CD4-positive, alpha-beta T cell (primary cell): ENCODE results near the gene ETS2. TPM values are rescaled to one million over a fixed set of nuclear protein-coding genes. Genes with fewer than 3 reads are reported as not detected.

ENCODE experiments used
- ATAC-seq: fragments of 200-7000 bp; cut with Tn5 transposase; one replicate; pipeline ENCODE4 v1.10.0; 2022; ENCODE audit warnings: mild to moderate bottlenecking; ENCODE audit not compliant: poor library complexity
- CTCF ChIA-PET: fragments of 350-600 bp; sonication (Branson Sonifier 250); formaldehyde crosslinking; loops from one replicate; lab custom pipeline; 2021; ENCODE audit warnings: antibody characterized with exemption, inconsistent platforms; lab: Charles Lee
- POLR2A ChIA-PET: fragments of 350-600 bp; sonication (Branson Sonifier 250); formaldehyde crosslinking; loops from one replicate; lab custom pipeline; 2021; ENCODE audit warnings: antibody characterized with exemption, inconsistent platforms; lab: Charles Lee
- DNase-seq, 14 experiments: peaks; one replicate each; pipeline ENCODE4 v3.0.0-alpha.2; 2013 to 2020; ENCODE audit warnings: mixed read lengths in 2 of 14
- H3K27ac ChIP-seq, 2 donors: one replicate each; pipeline versions ENCODE4 v1.5.1 to v1.7.0; 2013; ENCODE audit warnings: low read length in 2 of 2, low read depth in 1 of 2, mild to moderate bottlenecking in 1 of 2
- H3K27me3 ChIP-seq, 2 experiments: 1 replicate in 1 of 2; 2 replicates in 1 of 2; pipeline versions ENCODE4 v1.6.1 to v1.7.0; 2013; ENCODE audit warnings: low read length in 2 of 2, control low read depth in 1 of 2, mild to moderate bottlenecking in 1 of 2, moderate library complexity in 1 of 2; ENCODE audit not compliant: insufficient read depth in 2 of 2, control insufficient read depth in 1 of 2
- H3K36me3 ChIP-seq: one replicate; pipeline ENCODE4 v1.6.1; 2013; ENCODE audit warnings: low read length, control low read depth; ENCODE audit not compliant: insufficient read depth
- H3K4me1 ChIP-seq: one replicate; pipeline ENCODE4 v1.6.1; 2013; ENCODE audit warnings: low read length, control low read depth; ENCODE audit not compliant: insufficient read depth
- H3K4me3 ChIP-seq: one replicate; pipeline ENCODE4 v1.5.1; 2013; ENCODE audit warnings: mild to moderate bottlenecking, low read length, moderate library complexity
- H3K9me3 ChIP-seq, 2 experiments: 1 replicate in 1 of 2; 2 replicates in 1 of 2; pipeline versions ENCODE4 v1.6.1 to v1.7.0; 2013; ENCODE audit warnings: low read length in 2 of 2, mild to moderate bottlenecking in 2 of 2, control low read depth in 1 of 2, moderate library complexity in 1 of 2; ENCODE audit not compliant: control insufficient read depth in 1 of 2, insufficient read depth in 1 of 2
- H3K27ac Mint-ChIP-seq: one replicate; pipeline ENCODE4 v1.8.0; 2020; ENCODE audit warnings: mixed read lengths
- H3K27me3 Mint-ChIP-seq: one replicate; pipeline ENCODE4 v1.8.0; 2021; ENCODE audit warnings: mixed read lengths
- H3K36me3 Mint-ChIP-seq: one replicate; pipeline ENCODE4 v1.8.0; 2021; ENCODE audit warnings: low read depth, mixed read lengths
- H3K4me1 Mint-ChIP-seq: one replicate; pipeline ENCODE4 v1.8.0; 2021; ENCODE audit warnings: low read depth, mixed read lengths
- H3K4me3 Mint-ChIP-seq: one replicate; pipeline ENCODE4 v1.8.0; 2020; ENCODE audit warnings: mild to moderate bottlenecking, mixed read lengths
- H3K9me3 Mint-ChIP-seq: one replicate; pipeline ENCODE4 v1.8.0; 2020; ENCODE audit warnings: mixed read lengths
- CTCF ChIP-seq: fragments of 200-600 bp; IDR thresholded peaks from one replicate; pipeline ENCODE4 v1.8.0; 2022; ENCODE audit warnings: antibody characterized with exemption, mild to moderate bottlenecking
- intact Hi-C, 2 experiments: fragments of 100-400 bp; cut with DNase I in 1 of 2; cut with micrococcal nuclease in 1 of 2; formaldehyde crosslinking; loops; one replicate each; pipeline versions ENCODE4 v1.15.1 to v1.9.0; 2023 to 2025; cut with DNase I, micrococcal nuclease
- total RNA-seq, 174 experiments: library from RNA in 2 of 174; stranded (reverse) in 2 of 174; gene quantifications; one replicate each; pipeline ENCODE4 v1.2.3 and lab custom pipeline; 2021 to 2026

The ETS2 gene
- total RNA-seq, 2 experiments from 2014 or later, result 11.4 to 13.9 TPM

GRCh38 chr21:38798081-38798480 lies 7.6 kb upstream of the ETS2 start:
- no peak overlapping the region for H3K27ac Mint-ChIP-seq
- intact Hi-C loops, result no loop called here
- H3K27me3 ChIP-seq, result no peaks in the 10 kb centered on the region
- no peaks in the 10 kb centered on the region for H3K4me1 Mint-ChIP-seq
- no peaks in the 10 kb centered on the region for H3K9me3 ChIP-seq
- no peaks in the 10 kb centered on the region for H3K27me3 Mint-ChIP-seq
- no peak for TF ChIP-seq CTCF
- DNase-seq, result no peak
- H3K4me3 Mint-ChIP-seq, result no peak overlapping the region
- CTCF ChIA-PET, result no interaction called here
- no peak overlapping the region for H3K4me3 ChIP-seq
- H3K4me1 ChIP-seq, result no peaks in the 10 kb centered on the region
- no peaks in the 10 kb centered on the region for H3K36me3 Mint-ChIP-seq
- no peak overlapping the region for H3K27ac ChIP-seq
- H3K36me3 ChIP-seq, result no peaks in the 10 kb centered on the region
- no peak for ATAC-seq
- POLR2A ChIA-PET, result no interaction called here
- H3K9me3 Mint-ChIP-seq, result no peaks in the 10 kb centered on the region

DNA sequence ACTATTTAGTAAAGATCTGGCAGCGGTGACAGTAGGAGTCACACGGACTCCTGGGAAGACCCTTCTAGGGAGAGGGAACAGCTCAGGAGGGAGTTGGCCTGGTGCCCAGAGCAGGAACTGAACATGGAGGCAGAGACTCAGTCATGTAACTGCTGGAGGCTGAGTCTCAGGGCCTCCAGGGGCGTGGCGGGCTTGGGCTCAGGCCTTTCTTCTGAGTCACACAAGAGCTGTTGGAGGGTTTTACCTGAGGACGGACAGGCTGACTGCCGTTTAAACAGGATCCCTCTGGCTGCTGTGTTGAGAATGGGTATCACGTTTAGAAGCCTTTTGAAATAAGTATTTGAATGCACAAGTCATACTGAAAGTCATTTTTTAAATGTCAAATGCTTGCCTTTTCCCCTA lies 7.2 kb upstream of the ETS2 start:
- ATAC-seq (no peak), DNase-seq (no peak)
- H3K9me3 ChIP-seq, result no peaks in the 10 kb centered on the region
- H3K36me3 Mint-ChIP-seq, result no peaks in the 10 kb centered on the region
- CTCF ChIA-PET, result no interaction called here
- intact Hi-C loops, result no loop called here
- no peaks in the 10 kb centered on the region for H3K27me3 Mint-ChIP-seq
- H3K4me1 ChIP-seq, result no peaks in the 10 kb centered on the region
- no peak overlapping the region for H3K4me3 Mint-ChIP-seq
- H3K27me3 ChIP-seq, result no peaks in the 10 kb centered on the region
- H3K36me3 ChIP-seq, result no peaks in the 10 kb centered on the region
- no peaks in the 10 kb centered on the region for H3K4me1 Mint-ChIP-seq
- H3K27ac Mint-ChIP-seq, result no peak overlapping the region
- POLR2A ChIA-PET, result no interaction called here
- TF ChIP-seq CTCF, result no peak
- H3K9me3 Mint-ChIP-seq, result no peaks in the 10 kb centered on the region
- H3K27ac ChIP-seq, result no peak overlapping the region
- no peak overlapping the region for H3K4me3 ChIP-seq

DNA sequence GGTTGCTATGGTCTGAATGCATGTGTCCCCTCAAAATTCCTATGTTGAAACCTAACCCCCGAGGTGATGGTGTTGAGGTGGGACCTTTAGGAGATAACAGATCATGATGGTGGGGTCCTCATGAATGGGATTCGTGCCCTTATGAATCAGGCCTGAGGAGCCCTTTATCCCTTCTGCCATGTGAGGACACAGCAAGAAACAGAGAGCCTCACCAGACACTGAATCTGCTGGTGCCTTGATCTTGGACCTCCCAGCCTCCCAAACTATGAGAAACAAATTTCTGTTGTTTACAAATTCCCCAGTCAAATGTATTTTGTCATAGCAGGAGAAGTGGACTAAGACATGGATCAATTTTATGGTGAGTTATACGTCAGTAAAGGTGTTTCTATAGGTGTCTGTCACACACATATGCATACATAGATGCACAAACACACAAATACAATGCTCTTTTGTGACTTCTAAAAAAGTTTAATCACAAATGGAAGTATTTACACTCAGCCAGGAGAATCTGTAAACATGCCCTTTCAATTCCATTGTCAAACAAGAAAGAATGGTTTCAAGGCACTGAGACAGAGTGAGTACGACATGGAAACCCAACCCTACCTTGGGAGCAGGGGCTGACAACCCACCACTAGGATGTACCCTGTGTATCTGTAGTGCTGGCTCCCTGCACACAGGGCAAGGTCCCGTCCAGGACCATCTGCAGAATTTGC lies 5.5 kb upstream of the ETS2 start:
- no peak overlapping the region for H3K4me3 ChIP-seq
- no peak for TF ChIP-seq CTCF
- H3K27me3 ChIP-seq, result no peaks in the 10 kb centered on the region
- DNase-seq (no peak), ATAC-seq (no peak)
- no peak overlapping the region for H3K27ac ChIP-seq
- H3K36me3 Mint-ChIP-seq, result no peaks in the 10 kb centered on the region
- no peaks in the 10 kb centered on the region for H3K27me3 Mint-ChIP-seq
- H3K4me1 ChIP-seq, result peaks cover 9% of the 10 kb centered on the region
- peaks cover 6% of the 10 kb centered on the region for H3K4me1 Mint-ChIP-seq
- no peaks in the 10 kb centered on the region for H3K9me3 Mint-ChIP-seq
- ChIA-PET CTCF (interaction anchor here (0.7 kb wide), 1 partner anchor 646 kb away, joined by 3 read pairs; no protein-coding TSS in a partner anchor), POLR2A (no interaction called here)
- H3K4me3 Mint-ChIP-seq, result no peak overlapping the region
- H3K36me3 ChIP-seq, result no peaks in the 10 kb centered on the region
- no peak overlapping the region for H3K27ac Mint-ChIP-seq
- intact Hi-C loops, result loop anchor here in 1 of 2 experiments (10.0 kb wide), 2 partner anchors 585 to 645 kb away; partner anchors contain the start of gene LCA5L
- no peaks in the 10 kb centered on the region for H3K9me3 ChIP-seq
